Activated T-cell treated with anti-CD3 and anti-CD28 coated beads, Interleukin-2, amount 50 U/mL, for 24 hours (primary cell): ENCODE results near the gene NCBP3.
A peak's percentile ranks its signal among the peaks of the same experiment; 100 is the strongest.
"Not testable (repeated sequence)": the region's sequence is repeated elsewhere in the genome, so short reads cannot be mapped to it uniquely, and the experiment has no call there.

ENCODE experiments used
- DNase-seq: peaks from one replicate; pipeline ENCODE4 v3.0.0-alpha.2; 2020
- H3K27ac Mint-ChIP-seq: 2 replicates; pipeline ENCODE4 v1.8.0; 2020; ENCODE audit warnings: mild to moderate bottlenecking, mixed read lengths
- H3K27me3 Mint-ChIP-seq: 2 replicates; pipeline ENCODE4 v1.8.0; 2020; ENCODE audit warnings: mixed read lengths
- H3K36me3 Mint-ChIP-seq: 2 replicates; pipeline ENCODE4 v1.8.0; 2020; ENCODE audit warnings: low read depth, mixed read lengths
- H3K4me1 Mint-ChIP-seq: 2 replicates; pipeline ENCODE4 v1.8.0; 2020; ENCODE audit warnings: low read depth, mixed read lengths
- H3K4me3 Mint-ChIP-seq: 2 replicates; pipeline ENCODE4 v1.8.0; 2020; ENCODE audit warnings: mild to moderate bottlenecking, moderate library complexity, mixed read lengths
- H3K9me3 Mint-ChIP-seq: 2 replicates; pipeline ENCODE4 v1.8.0; 2020; ENCODE audit warnings: mixed read lengths

Gene NCBP3

GRCh38 chr17:3845291-3845620 lies 790 bp downstream of the NCBP3 start:
- peak overlapping the region; percentile 97 for H3K4me3 Mint-ChIP-seq
- peaks cover 35% of the 10 kb centered on the region for H3K4me1 Mint-ChIP-seq
- H3K36me3 Mint-ChIP-seq: peaks cover 53% of the 10 kb centered on the region
- no peaks in the 10 kb centered on the region for H3K9me3 Mint-ChIP-seq
- peak overlapping the region; percentile 95 for H3K27ac Mint-ChIP-seq
- no peaks in the 10 kb centered on the region for H3K27me3 Mint-ChIP-seq
- no peak for DNase-seq

GRCh38 chr17:3844556-3844955 lies 1.5 kb downstream of the NCBP3 start:
- H3K9me3 Mint-ChIP-seq, H3K27me3 Mint-ChIP-seq, H3K27ac Mint-ChIP-seq, DNase-seq: not testable (repeated sequence)
- Mint-ChIP-seq H3K4me1 (peaks cover 41% of the 10 kb centered on the region), H3K36me3 (peaks cover 60% of the 10 kb centered on the region), H3K4me3 (peak overlapping the region; percentile 97)

GRCh38 chr17:3843935-3844516 lies 2.0 kb downstream of the NCBP3 start:
- DNase-seq: peak; percentile 58
- no peaks in the 10 kb centered on the region for H3K9me3 Mint-ChIP-seq
- no peaks in the 10 kb centered on the region for H3K27me3 Mint-ChIP-seq
- H3K4me3 Mint-ChIP-seq: peak overlapping the region; percentile 97
- H3K36me3 Mint-ChIP-seq: peaks cover 65% of the 10 kb centered on the region
- peaks cover 41% of the 10 kb centered on the region for H3K4me1 Mint-ChIP-seq
- H3K27ac Mint-ChIP-seq: peak overlapping the region; percentile 45

GRCh38 chr17:3838206-3838605 lies 7.8 kb downstream of the NCBP3 start:
- Mint-ChIP-seq H3K27me3 (no peaks in the 10 kb centered on the region), H3K27ac (peak overlapping the region; percentile 58), H3K4me1 (peaks cover 22% of the 10 kb centered on the region), H3K36me3 (peaks cover 93% of the 10 kb centered on the region), H3K4me3 (no peak overlapping the region), H3K9me3 (no peaks in the 10 kb centered on the region)
- DNase-seq: no peak

- no peaks in the 10 kb centered on the region for H3K9me3 Mint-ChIP-seq
- no peak overlapping the region for H3K27ac Mint-ChIP-seq
- H3K36me3 Mint-ChIP-seq: peaks cover 82% of the 10 kb centered on the region
- no peak overlapping the region for H3K4me3 Mint-ChIP-seq
- no peak for DNase-seq
- peaks cover 17% of the 10 kb centered on the region for H3K4me1 Mint-ChIP-seq
- no peaks in the 10 kb centered on the region for H3K27me3 Mint-ChIP-seq
Measured at GRCh38 chr17:3836551-3836950, 9.5 kb downstream of the NCBP3 start.

GRCh38 chr17:3835410-3836229 lies 10.4 kb downstream of the NCBP3 start:
- Mint-ChIP-seq H3K9me3 (no peaks in the 10 kb centered on the region), H3K27ac (peak overlapping the region; percentile 1), H3K4me1 (peaks cover 15% of the 10 kb centered on the region), H3K27me3 (no peaks in the 10 kb centered on the region), H3K36me3 (peaks cover 74% of the 10 kb centered on the region), H3K4me3 (no peak overlapping the region)
- no peak for DNase-seq

- H3K36me3 Mint-ChIP-seq: peaks cover 72% of the 10 kb centered on the region
- no peak overlapping the region for H3K4me3 Mint-ChIP-seq
- no peaks in the 10 kb centered on the region for H3K9me3 Mint-ChIP-seq
- no peak for DNase-seq
- H3K27me3 Mint-ChIP-seq: no peaks in the 10 kb centered on the region
- H3K27ac Mint-ChIP-seq: no peak overlapping the region
- peaks cover 8% of the 10 kb centered on the region for H3K4me1 Mint-ChIP-seq
Measured at GRCh38 chr17:3834811-3835210, 11.2 kb downstream of the NCBP3 start.

- Mint-ChIP-seq H3K4me1 (peaks cover 6% of the 10 kb centered on the region), H3K27me3 (no peaks in the 10 kb centered on the region), H3K9me3 (no peaks in the 10 kb centered on the region), H3K4me3 (no peak overlapping the region), H3K27ac (no peak overlapping the region), H3K36me3 (peaks cover 74% of the 10 kb centered on the region)
- DNase-seq: no peak
Measured at GRCh38 chr17:3828852-3829232, 17.2 kb downstream of the NCBP3 start.

- Mint-ChIP-seq H3K9me3 (no peaks in the 10 kb centered on the region), H3K27ac (peak overlapping the region; percentile 26), H3K4me1 (peaks cover 6% of the 10 kb centered on the region), H3K27me3 (no peaks in the 10 kb centered on the region), H3K36me3 (peaks cover 72% of the 10 kb centered on the region), H3K4me3 (no peak overlapping the region)
- DNase-seq: no peak
Measured at GRCh38 chr17:3828151-3828851, 17.7 kb downstream of the NCBP3 start.

GRCh38 chr17:3827124-3827773 lies 18.8 kb downstream of the NCBP3 start:
- Mint-ChIP-seq H3K27me3 (no peaks in the 10 kb centered on the region), H3K36me3 (peaks cover 74% of the 10 kb centered on the region), H3K27ac (no peak overlapping the region), H3K9me3 (no peaks in the 10 kb centered on the region), H3K4me3 (no peak overlapping the region), H3K4me1 (peaks cover 6% of the 10 kb centered on the region)
- peak; percentile 63 for DNase-seq

- Mint-ChIP-seq H3K4me3 (no peak overlapping the region), H3K27me3 (no peaks in the 10 kb centered on the region), H3K36me3 (peaks cover 83% of the 10 kb centered on the region), H3K27ac (peak overlapping the region; percentile 65), H3K9me3 (no peaks in the 10 kb centered on the region), H3K4me1 (peaks cover 6% of the 10 kb centered on the region)
- DNase-seq: no peak
Measured at GRCh38 chr17:3826191-3826590, 19.9 kb downstream of the NCBP3 start.

GRCh38 chr17:3821101-3821500 lies 24.9 kb downstream of the NCBP3 start:
- H3K4me3 Mint-ChIP-seq: no peak overlapping the region
- peaks cover 90% of the 10 kb centered on the region for H3K36me3 Mint-ChIP-seq
- H3K27me3 Mint-ChIP-seq: no peaks in the 10 kb centered on the region
- no peak for DNase-seq
- no peak overlapping the region for H3K27ac Mint-ChIP-seq
- H3K9me3 Mint-ChIP-seq: no peaks in the 10 kb centered on the region
- H3K4me1 Mint-ChIP-seq: peaks cover 2% of the 10 kb centered on the region

GRCh38 chr17:3818786-3819185 lies 27.3 kb downstream of the NCBP3 start:
- H3K27me3 Mint-ChIP-seq: no peaks in the 10 kb centered on the region
- H3K4me3 Mint-ChIP-seq: no peak overlapping the region
- no peak for DNase-seq
- no peaks in the 10 kb centered on the region for H3K4me1 Mint-ChIP-seq
- H3K9me3 Mint-ChIP-seq: no peaks in the 10 kb centered on the region
- no peak overlapping the region for H3K27ac Mint-ChIP-seq
- peaks cover 91% of the 10 kb centered on the region for H3K36me3 Mint-ChIP-seq

GRCh38 chr17:3817851-3818605 lies 28.0 kb downstream of the NCBP3 start:
- DNase-seq: no peak
- Mint-ChIP-seq H3K36me3 (peaks cover 95% of the 10 kb centered on the region), H3K9me3 (no peaks in the 10 kb centered on the region), H3K4me1 (no peaks in the 10 kb centered on the region), H3K4me3 (no peak overlapping the region), H3K27me3 (no peaks in the 10 kb centered on the region), H3K27ac (no peak overlapping the region)
